ENCODE measurements around the gene FBXO24. TPM values are rescaled to one million over a fixed set of nuclear protein-coding genes. Genes with fewer than 3 reads are reported as not detected.

FBXO24 gene
- total RNA-seq, 1 donor from 2014 or later = 0.20 TPM

DNA sequence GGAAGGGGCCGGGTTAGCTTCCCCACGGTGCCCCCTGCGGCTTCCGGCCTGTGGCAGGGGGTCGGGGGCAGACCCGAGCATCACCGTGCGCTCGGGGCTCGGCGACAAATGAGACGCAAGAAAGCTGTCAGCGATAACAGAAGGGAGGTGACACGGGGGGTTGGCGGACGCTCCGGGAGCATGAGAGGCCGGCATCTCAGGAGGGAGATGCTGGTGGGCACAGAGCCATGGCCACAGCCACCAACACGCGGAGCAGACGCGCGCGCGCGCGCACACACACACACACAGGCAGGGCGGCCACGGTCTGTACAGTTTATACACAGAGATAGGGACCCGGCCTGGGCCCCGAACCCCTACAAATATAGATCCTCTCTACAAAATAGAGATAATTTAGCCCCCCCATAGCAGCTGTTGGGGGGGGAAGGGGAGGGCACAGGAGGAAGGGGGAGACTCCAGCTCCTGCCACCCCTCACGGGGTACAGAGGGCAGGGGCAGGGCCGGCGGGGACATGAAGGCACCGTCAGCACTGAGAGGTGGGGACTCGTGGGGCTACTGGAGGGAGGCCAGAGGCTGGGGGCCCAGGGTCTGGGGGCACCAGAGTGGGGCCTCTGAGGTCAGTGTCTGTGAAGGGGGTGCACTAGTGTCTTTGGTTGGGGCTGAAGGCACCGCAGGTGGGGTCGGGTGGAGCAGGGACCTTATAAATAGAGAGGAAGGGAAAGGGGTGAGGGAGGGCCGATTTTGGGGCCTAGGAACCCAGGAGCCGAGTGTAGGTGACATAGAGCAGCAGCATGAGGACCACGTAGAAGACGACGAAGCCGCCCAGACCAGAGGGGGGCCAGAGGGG lies 11.5 kb upstream of the FBXO24 start:
- no peak for DNase-seq

DNA sequence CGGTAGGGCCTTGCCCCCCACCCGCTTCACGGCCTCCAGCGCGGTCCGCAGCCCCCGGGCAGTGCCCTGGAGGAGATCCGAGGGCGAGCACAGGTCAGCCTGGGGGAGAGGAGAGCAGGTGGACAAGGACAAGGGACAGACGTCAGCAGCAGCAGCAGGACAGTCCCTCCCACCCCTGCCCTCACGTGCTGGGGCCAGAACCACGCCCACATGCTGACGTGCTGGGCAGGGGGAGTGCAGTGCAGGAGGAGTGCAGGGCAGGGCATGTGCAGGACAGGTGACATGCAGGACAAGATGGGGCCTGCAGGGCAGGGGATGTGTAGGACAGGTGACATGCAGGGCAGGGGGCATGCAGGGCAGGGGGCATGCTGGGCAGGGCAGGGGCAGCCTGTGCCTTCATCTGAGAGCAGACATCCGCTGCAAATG lies 10.9 kb upstream of the FBXO24 start:
- no peak for DNase-seq

DNA sequence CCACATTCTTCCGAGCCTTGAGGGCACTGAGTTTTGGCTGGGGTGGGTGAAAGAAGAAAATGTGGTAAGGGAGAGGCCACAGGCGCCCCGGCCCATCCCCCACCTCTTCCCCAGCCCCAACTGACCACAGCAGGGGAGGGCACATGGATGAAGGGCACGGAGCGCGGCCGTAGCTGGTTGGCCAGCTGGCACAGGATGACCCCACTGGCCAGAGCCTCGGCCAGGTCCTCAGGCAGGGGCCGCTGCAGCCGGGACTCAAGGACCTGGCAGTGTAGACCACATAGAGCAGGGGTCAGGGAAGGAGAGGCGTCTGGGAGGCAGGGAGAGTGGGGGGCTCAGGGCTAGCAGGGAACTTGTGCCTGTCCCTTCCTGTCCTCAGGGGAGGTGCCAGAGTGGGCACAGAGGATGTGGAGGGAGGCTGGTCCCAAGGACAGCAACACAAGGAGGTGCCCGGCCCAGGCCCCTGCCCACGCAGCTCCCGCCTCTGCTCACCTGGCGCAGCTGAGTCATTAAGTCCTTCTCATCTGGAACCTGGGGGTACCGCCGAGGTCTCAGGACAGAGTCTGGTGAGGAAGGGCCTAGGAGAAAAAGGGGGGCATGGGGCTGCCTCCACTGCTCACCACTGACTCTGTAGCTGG lies 10.3 kb upstream of the FBXO24 start:
- DNase-seq = no peak

DNA sequence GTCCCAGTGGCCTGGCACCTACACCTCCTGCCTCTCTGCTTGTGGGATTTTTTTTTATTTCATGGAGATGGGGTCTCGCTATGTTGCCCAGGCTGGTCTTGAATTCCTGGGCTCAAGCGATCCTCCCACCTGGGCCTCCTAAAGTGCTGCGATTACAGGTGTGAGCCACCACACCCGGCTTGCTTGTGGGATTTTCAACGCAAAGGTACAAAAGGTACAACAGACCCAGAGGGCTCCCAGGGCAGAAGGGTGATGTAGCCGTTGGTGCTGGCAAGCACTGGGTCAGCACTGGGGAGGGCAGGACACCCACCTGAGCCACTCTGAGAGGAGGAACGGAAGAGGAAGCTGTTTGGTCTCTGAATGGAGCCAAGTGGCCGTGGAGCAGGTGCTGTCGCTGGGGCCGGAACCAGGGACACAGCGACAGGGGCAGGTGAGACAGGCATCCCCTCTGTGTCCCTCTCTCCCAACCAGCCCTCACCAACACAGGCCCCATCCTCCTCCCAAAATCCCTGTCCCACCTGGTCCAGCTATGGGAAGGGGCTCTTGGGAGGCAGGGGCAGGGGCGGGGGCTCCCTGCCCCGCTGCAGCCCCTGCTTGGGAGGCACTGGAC lies 9.6 kb upstream of the FBXO24 start:
- DNase-seq = no peak

DNA sequence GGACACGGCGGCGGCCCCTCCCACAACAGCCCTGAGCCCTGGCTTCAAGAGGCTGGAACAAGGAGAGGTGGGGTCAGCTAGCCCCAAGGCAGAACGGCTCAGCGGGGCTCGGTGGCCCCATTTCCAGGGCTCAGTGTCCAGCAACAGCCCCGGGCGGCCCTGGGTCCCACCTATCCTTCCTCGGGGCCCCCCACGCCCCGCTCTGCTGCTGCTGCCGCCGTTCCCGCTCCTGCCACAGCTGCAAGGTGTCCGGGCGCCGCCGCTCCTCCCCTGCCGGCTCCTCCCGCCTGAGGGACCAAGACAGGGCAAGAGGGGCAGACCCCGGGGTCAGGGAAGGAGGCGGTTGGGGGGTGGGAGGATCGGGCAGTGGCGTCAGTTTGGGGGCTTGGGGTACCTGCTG lies 9.0 kb upstream of the FBXO24 start:
- DNase-seq = no peak

DNA sequence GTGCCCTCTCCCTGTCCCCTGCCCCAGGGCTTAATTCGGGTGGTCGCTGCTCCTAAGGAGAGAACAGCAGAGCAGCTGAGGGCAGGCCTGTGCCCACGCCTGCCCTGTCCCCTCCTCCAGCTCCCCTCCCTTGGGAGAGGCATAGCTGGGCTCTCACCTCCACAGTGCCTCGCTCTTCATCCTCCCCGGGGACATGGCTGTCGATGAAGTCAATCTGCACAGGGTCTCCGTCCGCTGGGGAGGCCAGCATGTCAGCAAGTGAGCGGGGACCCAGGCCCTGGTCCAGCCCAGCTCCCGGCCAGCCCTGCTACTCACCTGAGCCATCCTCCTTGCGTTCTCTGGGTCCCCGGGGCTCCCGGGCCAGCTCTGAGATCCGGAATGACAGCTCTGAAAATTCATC lies 8.6 kb upstream of the FBXO24 start:
- no peak for DNase-seq

DNA sequence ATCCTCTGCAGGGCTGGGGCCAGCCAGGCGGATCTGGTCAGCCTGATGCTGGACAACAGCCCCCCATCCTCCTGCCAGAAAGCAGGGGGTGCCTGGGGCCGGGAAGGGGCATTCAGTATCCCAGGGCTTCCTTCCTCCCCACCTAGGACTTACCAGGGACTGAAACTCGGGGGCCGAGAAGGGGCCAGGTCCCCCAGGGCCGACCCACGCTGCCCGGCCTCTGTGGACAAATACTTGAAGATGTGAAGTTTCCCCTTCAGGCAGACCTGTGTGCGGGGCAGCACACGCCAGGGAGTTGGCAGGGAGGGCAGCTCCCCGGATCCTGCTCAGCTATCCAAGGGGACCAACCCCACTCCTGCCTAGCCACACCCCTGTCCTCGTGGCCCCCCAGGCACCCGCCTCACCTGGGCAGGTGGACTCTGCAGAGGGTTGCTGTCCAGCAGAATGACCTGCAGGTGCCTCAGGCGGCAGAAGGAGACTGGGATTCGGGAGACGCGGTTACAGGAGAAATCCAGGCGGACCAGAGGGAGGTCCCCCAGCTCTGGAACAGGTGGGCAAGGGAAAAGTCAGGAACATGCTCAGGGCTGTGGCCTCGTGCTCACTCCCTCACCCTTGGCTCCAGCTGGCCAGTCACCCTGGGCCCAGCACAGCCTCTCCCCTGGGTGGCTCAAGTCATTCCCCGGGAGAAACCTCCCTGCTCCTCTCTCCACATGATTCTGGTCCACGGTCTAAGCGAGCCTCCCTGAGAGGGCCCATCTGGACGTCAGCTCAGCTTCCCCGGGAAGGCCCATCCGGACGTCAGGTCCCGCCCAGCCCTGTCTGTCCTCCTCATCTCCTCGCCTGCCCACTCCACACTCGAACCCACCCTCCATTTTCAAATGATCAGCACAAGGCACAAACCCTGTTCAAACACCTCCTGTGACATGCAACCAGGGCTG lies 7.6 kb upstream of the FBXO24 start:
- no peak for DNase-seq

DNA sequence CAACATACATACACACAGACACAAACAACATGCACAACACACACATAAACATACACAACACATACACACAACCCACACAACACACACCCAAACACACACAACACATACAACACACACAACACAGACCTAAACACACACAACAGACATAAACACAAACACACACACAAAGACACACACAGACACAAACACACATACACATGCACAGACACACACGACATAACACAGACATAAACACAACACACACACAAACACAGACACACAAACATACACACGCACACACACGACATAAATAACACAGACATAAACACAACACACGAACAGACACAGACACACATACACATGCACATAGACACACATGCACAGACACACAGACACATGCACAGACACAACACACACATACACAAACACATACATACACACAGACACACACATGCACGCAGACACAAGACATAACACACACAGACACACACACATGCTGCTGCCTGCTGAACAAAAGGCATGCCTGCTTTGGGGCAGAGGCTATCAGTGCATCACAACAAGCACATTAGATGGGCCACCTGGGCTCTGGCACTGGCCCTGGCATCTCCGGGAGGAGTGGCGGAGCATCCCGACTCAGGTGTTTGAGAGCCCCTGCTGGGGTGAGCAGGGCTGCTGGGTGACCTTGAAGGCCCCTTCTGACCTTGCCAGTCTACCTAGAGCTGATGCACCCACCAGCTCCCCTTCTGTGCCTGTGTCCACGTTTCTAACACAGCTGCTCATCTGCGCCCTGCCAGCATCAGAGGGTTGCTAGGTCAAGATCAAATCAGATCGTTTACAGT lies 5.5 kb upstream of the FBXO24 start:
- no peak for DNase-seq

DNA sequence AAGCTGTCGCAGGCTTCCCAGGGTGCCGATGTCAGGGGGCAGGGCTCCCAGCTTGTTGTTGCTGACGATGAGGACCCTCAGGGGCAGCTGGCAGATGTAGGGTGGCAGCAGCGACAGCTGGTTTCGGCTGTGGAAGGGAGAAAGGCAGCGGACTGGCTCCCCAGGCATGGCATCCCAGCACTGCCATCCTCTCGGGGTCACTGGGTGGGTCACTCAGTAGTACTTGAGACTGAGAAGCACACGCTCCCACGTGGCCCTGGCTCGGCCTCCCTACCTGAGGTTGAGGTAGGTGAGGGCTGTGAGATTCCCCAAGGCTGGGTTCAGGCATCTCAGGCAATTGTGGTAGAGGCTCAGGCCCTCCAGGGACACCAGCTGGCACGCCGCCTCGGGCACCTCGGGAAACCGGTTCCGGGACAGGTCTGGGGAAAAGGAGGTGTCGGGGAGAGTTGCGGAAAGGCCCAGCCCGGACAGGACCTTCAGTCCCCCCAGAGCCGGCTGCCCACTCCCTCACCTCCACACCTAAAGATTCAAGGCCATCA lies 4.0 kb upstream of the FBXO24 start:
- no peak for DNase-seq

DNA sequence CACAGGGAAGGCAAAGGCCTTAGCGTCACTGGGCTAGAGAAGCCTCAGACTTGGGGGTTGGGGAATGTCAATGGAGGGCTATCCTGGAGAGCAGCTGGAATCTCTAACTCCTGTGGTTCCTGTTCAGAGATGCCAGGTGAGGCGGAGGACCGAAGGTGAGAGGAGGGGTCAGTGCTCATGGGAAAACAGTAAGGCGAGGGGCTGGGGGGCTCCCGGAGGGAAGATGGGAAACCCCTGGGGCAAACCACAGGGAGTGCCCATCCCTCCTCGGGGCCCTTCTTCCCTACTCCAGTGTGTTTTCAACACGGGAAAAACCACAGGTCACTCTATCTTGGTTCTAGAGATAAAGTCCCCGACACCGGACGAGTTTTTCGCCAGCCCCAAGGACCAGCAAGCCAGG lies 3.5 kb upstream of the FBXO24 start:
- DNase-seq = no peak

DNA sequence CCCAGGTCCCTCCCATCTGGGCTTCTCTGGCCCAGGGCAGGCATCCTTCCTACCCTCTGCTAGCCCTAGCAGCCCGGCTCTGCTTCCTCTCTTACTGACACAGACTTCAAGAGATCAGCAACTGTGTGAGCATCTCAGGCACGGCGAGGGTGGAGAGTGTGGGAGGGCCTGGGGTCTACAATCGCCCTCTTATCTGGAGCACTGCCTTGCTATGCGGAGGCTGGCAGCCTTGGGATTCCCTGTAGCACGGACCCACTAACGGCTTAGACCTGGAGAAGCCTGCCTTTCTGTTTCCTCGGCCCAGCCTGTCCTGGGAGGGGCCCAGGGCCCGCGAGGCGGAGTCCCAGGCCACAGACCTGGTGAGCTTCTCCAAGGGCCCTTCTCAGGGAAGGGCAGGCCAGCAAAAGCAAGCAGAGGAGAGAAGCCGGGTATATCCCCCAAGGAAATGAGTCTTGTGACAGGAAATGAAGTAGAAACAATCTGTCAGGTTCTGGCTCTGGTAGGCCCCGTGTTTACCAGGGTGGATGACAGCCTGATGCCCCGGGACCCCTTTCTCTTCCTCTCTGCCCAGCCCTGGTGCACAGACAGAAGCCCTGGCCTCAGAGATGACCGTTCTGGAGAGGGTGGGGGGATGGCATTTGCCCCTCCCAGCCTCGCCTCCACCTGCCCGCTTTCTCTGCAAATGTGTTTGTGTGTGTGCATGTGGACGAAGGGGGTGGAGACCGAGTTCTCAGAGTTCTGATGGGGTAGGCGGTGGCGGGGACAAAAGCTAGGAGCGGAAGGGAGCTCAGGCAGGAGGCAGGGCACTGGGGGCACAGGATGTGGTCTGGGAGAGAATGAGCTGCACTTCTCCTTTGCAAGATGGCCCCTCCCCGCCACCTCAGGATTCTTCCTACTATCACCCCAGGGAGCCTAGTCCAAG lies 2.7 kb upstream of the FBXO24 start:
- DNase-seq = no peak

DNA sequence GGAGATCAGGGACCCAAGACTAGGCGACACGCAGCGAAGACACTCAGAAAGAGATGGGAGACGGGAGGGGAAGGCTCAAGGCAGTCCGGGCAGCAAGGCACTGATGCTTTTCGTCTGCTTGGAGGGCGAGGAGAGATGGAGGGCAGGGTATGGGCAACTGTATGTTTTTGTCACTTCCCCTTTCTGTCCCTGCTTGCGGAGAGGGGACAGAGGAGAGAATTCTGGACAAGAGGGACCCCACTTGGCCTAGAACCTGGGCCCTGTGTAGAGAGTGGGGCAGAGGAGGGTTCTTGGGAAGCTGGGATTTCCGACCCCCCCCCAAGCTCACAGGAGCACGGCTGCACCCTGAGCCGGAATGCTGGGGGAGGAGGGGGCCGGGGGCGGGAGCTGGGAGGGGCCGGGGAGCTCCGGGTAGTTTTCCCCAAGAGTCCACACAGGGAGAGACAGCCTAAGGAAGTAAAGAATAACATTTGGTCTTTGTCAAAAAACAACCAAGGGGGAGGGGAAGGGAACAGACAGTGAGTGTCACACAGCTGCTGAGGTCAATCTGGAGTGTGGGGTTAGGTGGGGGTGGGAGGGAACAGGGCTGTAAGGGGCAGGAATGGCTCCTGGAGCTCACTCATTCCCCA lies 2.0 kb upstream of the FBXO24 start:
- DNase-seq = peak; percentile 20

DNA sequence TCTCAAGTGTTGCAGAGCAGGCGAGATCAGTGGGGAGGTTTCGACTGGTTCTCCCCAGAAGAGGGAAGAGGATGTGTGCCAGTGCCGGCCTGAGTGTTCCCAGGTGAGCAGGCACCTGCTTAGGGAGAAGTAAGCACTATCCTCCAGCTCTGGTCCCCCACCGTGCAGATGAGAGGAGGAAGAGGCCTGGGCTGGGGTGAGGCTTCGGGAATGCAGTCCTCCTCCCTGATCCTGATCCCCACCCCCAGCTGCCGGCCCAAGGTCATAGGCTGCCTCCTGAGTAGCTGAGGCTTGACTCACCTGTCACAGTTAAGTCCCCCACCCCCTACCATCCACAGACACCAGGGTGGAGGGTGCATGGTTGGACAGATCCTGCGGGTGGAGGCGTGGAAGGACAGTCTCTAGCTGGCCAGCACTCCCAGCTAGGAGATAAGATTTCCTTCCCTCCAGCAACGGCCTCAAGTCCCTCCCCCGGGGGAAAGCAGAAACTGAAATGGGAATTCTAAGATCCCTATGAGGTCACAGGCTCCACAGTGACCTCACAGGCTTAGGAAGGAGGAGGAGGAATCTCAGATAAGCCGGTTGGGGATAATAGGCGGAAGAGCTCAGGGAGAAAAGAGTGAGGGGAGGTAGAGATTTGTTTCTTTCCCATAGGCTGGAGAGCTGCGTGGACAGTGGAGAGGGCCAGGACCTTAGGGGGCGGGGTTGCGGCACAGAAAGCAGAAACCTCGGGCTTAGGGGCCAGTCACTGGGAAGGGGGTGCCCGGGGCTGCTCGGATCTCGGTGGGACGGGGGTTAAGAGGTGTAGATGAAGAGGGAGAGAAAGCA lies 1.2 kb upstream of the FBXO24 start:
- no peak for DNase-seq

DNA sequence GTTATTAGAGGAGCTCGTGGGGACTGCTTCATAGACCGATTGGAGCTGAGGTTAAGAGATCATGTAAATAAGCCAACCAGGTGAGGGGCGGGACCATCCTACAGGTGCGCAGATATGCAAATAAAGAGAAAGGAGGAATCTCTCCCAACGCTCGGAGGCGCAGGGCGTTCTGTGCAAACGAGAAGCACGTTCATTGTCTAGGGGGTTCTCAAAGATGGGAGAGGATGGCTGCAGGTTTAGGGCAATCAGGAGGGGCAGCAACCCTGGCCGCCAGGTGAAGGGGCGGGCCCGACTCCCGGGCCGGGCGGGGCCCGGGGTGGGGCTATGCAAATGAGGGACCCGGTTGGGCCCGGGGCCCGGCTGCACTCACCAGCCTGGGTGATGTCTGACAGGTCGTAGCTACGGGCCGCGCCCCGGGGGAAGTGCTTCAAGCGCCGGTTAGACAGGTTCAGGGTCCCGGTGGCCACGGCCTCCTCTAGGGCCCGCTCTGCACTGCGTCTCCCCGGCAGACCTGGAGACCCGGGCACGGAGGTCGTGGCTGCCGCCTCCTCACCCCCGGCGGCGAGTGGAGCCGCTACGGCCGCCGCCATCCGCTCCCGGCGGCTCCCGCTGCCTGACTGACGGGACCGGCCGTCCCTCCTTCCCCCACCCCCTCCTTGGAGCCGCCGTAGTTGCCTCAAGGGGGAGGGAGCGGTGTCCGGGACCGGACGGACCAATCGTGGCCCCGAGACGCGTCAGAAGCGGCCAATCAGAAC lies 440 bp upstream of the FBXO24 start, which contains the start of gene LRCH4:
Gene LRCH4 (minus strand): TSS at position 619 of the 755 bp plus-strand sequence. CDS start 29 bp downstream, at position 590.
- DNase-seq = no peak

DNA sequence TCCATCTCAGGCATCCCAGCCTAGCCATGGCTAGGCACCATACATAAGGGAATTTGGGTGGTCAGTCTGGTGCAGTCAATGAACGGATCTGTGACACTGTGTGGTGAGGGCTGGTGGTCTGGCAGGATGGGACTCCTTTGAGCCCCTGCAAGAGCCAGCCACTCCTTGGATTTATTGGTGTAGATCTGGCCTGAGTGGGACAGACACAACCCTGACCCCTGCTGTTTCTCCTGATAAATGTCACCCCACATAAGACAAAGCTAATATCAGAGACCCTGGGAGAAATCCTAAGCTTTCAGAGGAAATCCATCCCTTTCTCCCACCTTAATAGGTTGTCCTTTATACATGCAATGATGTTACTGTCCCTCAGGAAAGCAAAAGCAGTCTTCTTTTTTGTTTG lies 2.3 kb downstream of the FBXO24 start:
- DNase-seq = no peak

DNA sequence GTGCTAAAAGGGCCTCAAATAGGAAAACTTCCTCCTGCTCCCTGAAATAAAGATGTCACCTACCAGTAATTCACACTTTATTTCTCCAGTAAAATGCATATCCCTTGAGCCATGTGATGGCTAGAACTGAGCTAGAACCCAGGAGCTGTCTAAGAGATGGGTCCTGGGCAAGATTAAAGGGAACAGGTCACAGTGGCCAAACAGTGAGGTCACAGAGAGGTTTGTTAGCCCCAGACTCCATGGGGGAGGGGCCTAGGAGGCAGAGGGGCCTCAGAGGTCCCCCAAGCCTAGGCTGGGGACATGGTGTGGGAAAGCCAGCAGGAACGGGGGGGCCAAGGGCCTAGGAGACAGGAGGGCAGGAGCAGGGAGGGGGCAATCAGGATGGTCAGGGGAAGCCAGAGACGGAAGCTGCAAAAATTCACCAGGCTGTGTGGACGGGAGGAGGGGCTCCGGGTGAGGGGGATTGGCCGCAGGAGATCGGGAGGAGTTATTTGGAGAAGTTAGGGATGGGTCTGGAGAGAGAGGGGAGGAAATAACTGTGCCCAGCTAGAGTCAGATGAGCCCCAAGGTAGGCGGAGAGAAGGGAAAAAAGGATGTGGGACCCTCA lies 3.3 kb downstream of the FBXO24 start:
- DNase-seq = no peak

DNA sequence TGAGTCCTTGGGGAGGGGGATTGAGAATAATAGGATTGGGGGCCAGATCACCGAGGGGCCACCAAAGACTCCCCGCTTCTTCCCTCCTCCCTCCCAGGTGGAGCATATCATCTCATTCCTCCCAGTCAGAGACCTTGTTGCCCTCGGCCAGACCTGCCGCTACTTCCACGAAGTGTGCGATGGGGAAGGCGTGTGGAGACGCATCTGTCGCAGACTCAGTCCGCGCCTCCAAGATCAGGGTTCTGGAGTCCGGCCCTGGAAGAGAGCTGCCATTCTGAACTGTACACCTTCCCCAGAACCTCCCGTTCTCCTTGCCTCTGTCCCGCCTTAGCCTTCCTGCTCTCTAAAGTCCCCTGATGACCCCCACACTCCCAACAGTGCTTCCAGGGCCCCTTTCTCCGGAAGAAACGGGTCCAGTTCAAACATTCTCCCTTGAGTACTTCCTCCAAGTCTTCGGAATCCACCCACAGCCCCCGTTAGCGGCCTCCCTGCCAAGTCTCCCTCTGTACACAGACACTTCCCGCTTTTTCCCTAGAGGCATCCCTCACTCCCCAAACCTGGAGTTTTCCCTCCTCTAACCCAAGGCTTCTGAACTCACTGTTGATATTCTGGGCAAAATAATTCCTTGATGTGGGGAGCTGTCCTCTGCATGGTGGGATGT lies 4.1 kb downstream of the FBXO24 start:
- DNase-seq = no peak
